Skeletal muscle satellite cell (primary cell): Measurements from ENCODE around the gene IL12RB1.

Experiments
- H3K27me3 ChIP-seq: 2 replicates; pipeline ENCODE4 v1.7.0; 2013; ENCODE audit warnings: low read length; ENCODE audit not compliant: control insufficient read depth, insufficient read depth
- H3K36me3 ChIP-seq: 2 replicates; pipeline ENCODE4 v1.7.0; 2013; ENCODE audit warnings: mild to moderate bottlenecking, control low read depth, low read length; ENCODE audit not compliant: insufficient read depth
- H3K4me1 ChIP-seq: 2 replicates; pipeline ENCODE4 v1.7.0; 2013; ENCODE audit warnings: low read length; ENCODE audit not compliant: control insufficient read depth, insufficient read depth
- H3K4me2 ChIP-seq: 2 replicates; pipeline ENCODE4 v1.7.0; 2013; ENCODE audit warnings: mild to moderate bottlenecking, low read length
- H3K4me3 ChIP-seq: 2 replicates; pipeline ENCODE4 v1.7.0; 2013; ENCODE audit warnings: low read length
- H3K9ac ChIP-seq: 2 replicates; pipeline ENCODE4 v1.7.0; 2013; ENCODE audit warnings: mild to moderate bottlenecking, low read depth, low read length, moderate library complexity
- H3K9me3 ChIP-seq: replicated peaks from 2 replicates; pipeline ENCODE4 v1.7.0; 2013; ENCODE audit warnings: mild to moderate bottlenecking, control low read depth, low read length

Gene IL12RB1

GRCh38 chr19:18121166-18121565 lies 34.4 kb upstream of the IL12RB1 start:
- H3K27me3 ChIP-seq: no peaks in the 10 kb centered on the region
- no peak overlapping the region for H3K4me2 ChIP-seq
- H3K9ac ChIP-seq: no peak overlapping the region
- no peaks in the 10 kb centered on the region for H3K9me3 ChIP-seq
- peaks cover 18% of the 10 kb centered on the region for H3K4me1 ChIP-seq
- H3K36me3 ChIP-seq: peaks cover 17% of the 10 kb centered on the region
- no peak overlapping the region for H3K4me3 ChIP-seq

GRCh38 chr19:18120127-18120526 lies 33.4 kb upstream of the IL12RB1 start:
- Histone ChIP-seq H3K4me3 (no peak overlapping the region), H3K27me3 (no peaks in the 10 kb centered on the region), H3K36me3 (peaks cover 17% of the 10 kb centered on the region)

GRCh38 chr19:18119717-18120105 lies 33.0 kb upstream of the IL12RB1 start:
- Histone ChIP-seq H3K4me3 (no peak overlapping the region), H3K27me3 (no peaks in the 10 kb centered on the region), H3K9ac (no peak overlapping the region), H3K36me3 (peaks cover 14% of the 10 kb centered on the region), H3K4me1 (peaks cover 18% of the 10 kb centered on the region), H3K9me3 (no peaks in the 10 kb centered on the region), H3K4me2 (no peak overlapping the region)

More at GRCh38 chr19:18120127-18120526, 33.4 kb upstream of the IL12RB1 start:
- Histone ChIP-seq H3K9me3 (no peaks in the 10 kb centered on the region), H3K4me1 (peaks cover 18% of the 10 kb centered on the region), H3K9ac (no peak overlapping the region), H3K4me2 (no peak overlapping the region)

- no peaks in the 10 kb centered on the region for H3K9me3 ChIP-seq
- peaks cover 11% of the 10 kb centered on the region for H3K36me3 ChIP-seq
- H3K4me3 ChIP-seq: no peak overlapping the region
- no peak overlapping the region for H3K9ac ChIP-seq
- no peaks in the 10 kb centered on the region for H3K27me3 ChIP-seq
- peaks cover 18% of the 10 kb centered on the region for H3K4me1 ChIP-seq
- H3K4me2 ChIP-seq: peak overlapping the region; percentile 99
Observed at GRCh38 chr19:18119013-18119716, 32.4 kb upstream of the IL12RB1 start.

GRCh38 chr19:18118420-18119012 lies 31.8 kb upstream of the IL12RB1 start:
- Histone ChIP-seq H3K36me3 (peaks cover 6% of the 10 kb centered on the region), H3K4me2 (peak overlapping the region; percentile 99), H3K27me3 (no peaks in the 10 kb centered on the region), H3K4me1 (peaks cover 18% of the 10 kb centered on the region), H3K9ac (peak overlapping the region; percentile 79), H3K4me3 (peak overlapping the region; percentile 84), H3K9me3 (no peaks in the 10 kb centered on the region)

GRCh38 chr19:18117692-18118378 lies 31.1 kb upstream of the IL12RB1 start:
- H3K4me2 ChIP-seq: peak overlapping the region; percentile 99
- H3K4me3 ChIP-seq: peak overlapping the region; percentile 84
- H3K9ac ChIP-seq: peak overlapping the region; percentile 79
- no peaks in the 10 kb centered on the region for H3K36me3 ChIP-seq
- H3K4me1 ChIP-seq: peaks cover 18% of the 10 kb centered on the region
- no peaks in the 10 kb centered on the region for H3K27me3 ChIP-seq
- H3K9me3 ChIP-seq: no peaks in the 10 kb centered on the region

- Histone ChIP-seq H3K9me3 (no peaks in the 10 kb centered on the region), H3K4me3 (peak overlapping the region; percentile 72), H3K4me1 (peaks cover 18% of the 10 kb centered on the region), H3K4me2 (peak overlapping the region; percentile 94), H3K9ac (peak overlapping the region; percentile 66), H3K27me3 (no peaks in the 10 kb centered on the region), H3K36me3 (no peaks in the 10 kb centered on the region)
Observed at GRCh38 chr19:18117364-18117691, 30.6 kb upstream of the IL12RB1 start.

GRCh38 chr19:18114483-18114882 lies 27.7 kb upstream of the IL12RB1 start:
- Histone ChIP-seq H3K9me3 (no peaks in the 10 kb centered on the region), H3K27me3 (no peaks in the 10 kb centered on the region)

GRCh38 chr19:18113827-18114226 lies 27.1 kb upstream of the IL12RB1 start:
- no peaks in the 10 kb centered on the region for H3K36me3 ChIP-seq
- no peak overlapping the region for H3K4me3 ChIP-seq
- no peaks in the 10 kb centered on the region for H3K27me3 ChIP-seq
- peaks cover 24% of the 10 kb centered on the region for H3K4me1 ChIP-seq
- no peak overlapping the region for H3K9ac ChIP-seq
- H3K9me3 ChIP-seq: no peaks in the 10 kb centered on the region
- H3K4me2 ChIP-seq: no peak overlapping the region

More at GRCh38 chr19:18114483-18114882, 27.7 kb upstream of the IL12RB1 start:
- Histone ChIP-seq H3K36me3 (no peaks in the 10 kb centered on the region), H3K4me1 (peaks cover 28% of the 10 kb centered on the region), H3K9ac (no peak overlapping the region), H3K4me3 (no peak overlapping the region), H3K4me2 (no peak overlapping the region)

GRCh38 chr19:18112989-18113478 lies 26.3 kb upstream of the IL12RB1 start:
- no peaks in the 10 kb centered on the region for H3K36me3 ChIP-seq
- H3K4me3 ChIP-seq: no peak overlapping the region
- H3K27me3 ChIP-seq: no peaks in the 10 kb centered on the region
- H3K4me1 ChIP-seq: peaks cover 16% of the 10 kb centered on the region
- H3K9me3 ChIP-seq: no peaks in the 10 kb centered on the region
- H3K9ac ChIP-seq: no peak overlapping the region
- H3K4me2 ChIP-seq: no peak overlapping the region

- H3K27me3 ChIP-seq: no peaks in the 10 kb centered on the region
- H3K4me2 ChIP-seq: peak overlapping the region; percentile 89
- H3K36me3 ChIP-seq: no peaks in the 10 kb centered on the region
Observed at GRCh38 chr19:18110609-18111232, 24.0 kb upstream of the IL12RB1 start.

More at GRCh38 chr19:18110609-18111232, 24.0 kb upstream of the IL12RB1 start:
- Histone ChIP-seq H3K4me3 (peak overlapping the region; percentile 82), H3K9me3 (no peaks in the 10 kb centered on the region), H3K9ac (peak overlapping the region; percentile 74), H3K4me1 (peaks cover 10% of the 10 kb centered on the region)
